Cerebellar cortex (tissue), 1 donor: ENCODE measurements around the gene PTGDR.

Experiments used
- DNase-seq: peaks from one replicate; pipeline ENCODE4 v3.0.0-alpha.2; 2015; ENCODE audit warnings: low spot score

PTGDR gene

DNA sequence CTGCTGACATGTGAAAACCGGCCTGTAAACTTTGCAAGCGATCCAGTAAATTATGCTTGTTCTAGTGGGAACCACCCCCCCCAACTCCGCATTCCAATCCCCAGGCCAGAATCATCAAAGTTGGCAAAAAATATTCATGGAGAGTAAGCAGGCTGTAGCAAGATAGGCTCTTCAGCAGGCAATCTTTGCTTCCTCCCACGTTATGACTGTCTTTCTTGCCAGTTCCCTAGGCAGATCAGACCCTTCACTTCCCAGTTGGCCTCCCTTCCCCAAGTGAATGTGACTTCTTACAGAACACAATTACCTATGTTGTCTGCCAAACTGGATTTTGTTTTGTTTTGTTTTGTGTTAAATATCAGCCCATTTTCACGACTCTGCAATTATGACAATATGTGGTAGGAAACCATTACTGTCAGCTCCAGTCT, 45.4 kb downstream of the PTGDR start:
- no peak for DNase-seq

DNA sequence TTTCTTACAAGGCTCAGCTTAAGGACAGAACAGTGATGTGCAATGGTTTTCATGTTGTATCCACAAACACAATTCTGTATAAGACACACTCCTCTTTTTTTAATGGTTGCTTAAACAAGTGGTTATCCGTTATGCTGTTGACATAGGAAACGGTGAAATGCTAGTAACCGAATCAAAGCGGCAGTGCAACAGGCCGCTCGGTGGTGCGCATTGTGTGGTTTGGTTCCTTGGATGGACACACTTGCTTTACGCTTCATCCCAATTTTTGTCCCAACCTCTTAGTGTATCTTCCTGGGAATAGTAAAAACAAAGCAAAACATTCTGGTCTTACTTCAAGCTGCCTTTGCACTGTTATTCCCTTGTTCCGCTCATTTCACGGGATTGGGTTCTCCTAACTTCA, 46.0 kb downstream of the PTGDR start:
- DNase-seq = no peak

DNA sequence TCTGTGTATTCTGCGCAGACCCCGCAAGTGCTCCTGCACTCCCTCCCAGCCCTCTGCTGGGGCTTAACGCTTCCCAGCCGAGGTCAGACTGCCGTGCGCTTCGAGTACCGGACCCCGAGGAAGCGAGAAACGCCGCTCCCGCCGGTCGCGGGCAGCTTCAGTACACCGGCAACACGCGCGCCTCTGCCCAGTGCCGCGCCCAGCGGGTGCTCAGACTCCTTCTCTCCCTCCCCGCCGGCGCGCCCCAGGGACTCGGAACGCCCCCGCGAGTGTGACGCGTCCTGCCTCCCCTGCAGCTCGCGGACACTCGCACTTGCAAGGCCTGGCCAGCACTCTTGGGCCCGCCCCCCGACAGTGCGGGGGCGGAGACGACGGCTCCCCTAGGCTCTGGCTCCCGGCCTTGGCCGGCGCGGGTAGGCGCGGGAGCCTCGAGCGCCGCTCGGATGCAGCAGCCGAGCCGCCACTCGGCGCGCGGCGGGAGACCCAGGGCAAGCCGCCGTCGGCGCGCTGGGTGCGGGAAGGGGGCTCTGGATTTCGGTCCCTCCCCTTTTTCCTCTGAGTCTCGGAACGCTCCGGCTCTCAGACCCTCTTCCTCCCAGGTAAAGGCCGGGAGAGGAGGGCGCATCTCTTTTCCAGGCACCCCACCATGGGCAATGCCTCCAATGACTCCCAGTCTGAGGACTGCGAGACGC, 46.6 kb downstream of the PTGDR start, which contains the start of gene PTGER2:
PTGER2 (plus strand) TSS at position 410 of the 692 bp plus-strand sequence; CDS start at position 647, 237 bp downstream.
- DNase-seq = peak; percentile 4

DNA sequence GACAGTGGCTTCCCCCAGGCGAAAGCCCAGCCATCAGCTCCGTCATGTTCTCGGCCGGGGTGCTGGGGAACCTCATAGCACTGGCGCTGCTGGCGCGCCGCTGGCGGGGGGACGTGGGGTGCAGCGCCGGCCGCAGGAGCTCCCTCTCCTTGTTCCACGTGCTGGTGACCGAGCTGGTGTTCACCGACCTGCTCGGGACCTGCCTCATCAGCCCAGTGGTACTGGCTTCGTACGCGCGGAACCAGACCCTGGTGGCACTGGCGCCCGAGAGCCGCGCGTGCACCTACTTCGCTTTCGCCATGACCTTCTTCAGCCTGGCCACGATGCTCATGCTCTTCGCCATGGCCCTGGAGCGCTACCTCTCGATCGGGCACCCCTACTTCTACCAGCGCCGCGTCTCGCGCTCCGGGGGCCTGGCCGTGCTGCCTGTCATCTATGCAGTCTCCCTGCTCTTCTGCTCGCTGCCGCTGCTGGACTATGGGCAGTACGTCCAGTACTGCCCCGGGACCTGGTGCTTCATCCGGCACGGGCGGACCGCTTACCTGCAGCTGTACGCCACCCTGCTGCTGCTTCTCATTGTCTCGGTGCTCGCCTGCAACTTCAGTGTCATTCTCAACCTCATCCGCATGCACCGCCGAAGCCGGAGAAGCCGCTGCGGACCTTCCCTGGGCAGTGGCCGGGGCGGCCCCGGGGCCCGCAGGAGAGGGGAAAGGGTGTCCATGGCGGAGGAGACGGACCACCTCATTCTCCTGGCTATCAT, 47.3 kb downstream of the PTGDR start:
- DNase-seq = no peak

DNA sequence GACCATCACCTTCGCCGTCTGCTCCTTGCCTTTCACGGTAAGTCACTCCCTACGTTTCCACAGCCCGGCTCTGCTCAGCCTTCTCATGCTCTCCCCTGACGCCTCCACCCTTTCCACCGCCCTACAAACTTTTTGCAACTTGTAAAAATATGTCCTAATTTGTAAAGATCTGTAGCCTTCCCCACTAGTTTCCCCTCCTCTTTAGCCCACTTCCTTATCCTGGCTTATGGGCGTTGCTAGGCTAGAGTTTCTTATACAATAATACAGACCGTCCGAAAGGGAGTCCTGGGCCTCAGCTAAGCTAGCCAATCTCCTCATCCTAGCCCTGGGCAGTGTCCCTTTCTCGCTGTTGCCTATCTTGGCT, 47.8 kb downstream of the PTGDR start:
- DNase-seq = no peak

DNA sequence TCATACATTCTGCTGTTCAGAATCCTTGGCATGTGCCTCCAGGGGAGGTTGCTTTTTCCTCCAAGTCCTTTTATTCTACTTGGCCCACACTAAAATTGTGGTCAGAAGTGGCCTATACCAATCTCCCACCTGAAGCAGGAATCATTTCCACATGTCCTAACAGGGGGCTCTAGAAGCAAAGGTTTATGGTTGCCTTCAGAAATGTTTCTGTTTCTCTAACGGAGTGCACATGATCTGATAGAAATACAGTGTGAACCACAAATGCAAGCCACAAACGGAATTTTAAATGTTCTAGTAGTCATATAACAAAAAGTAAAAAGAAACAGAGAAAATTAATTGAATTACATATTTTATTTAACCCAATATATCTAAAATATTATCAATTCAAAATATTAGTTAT, 50.6 kb downstream of the PTGDR start:
- DNase-seq = no peak

DNA sequence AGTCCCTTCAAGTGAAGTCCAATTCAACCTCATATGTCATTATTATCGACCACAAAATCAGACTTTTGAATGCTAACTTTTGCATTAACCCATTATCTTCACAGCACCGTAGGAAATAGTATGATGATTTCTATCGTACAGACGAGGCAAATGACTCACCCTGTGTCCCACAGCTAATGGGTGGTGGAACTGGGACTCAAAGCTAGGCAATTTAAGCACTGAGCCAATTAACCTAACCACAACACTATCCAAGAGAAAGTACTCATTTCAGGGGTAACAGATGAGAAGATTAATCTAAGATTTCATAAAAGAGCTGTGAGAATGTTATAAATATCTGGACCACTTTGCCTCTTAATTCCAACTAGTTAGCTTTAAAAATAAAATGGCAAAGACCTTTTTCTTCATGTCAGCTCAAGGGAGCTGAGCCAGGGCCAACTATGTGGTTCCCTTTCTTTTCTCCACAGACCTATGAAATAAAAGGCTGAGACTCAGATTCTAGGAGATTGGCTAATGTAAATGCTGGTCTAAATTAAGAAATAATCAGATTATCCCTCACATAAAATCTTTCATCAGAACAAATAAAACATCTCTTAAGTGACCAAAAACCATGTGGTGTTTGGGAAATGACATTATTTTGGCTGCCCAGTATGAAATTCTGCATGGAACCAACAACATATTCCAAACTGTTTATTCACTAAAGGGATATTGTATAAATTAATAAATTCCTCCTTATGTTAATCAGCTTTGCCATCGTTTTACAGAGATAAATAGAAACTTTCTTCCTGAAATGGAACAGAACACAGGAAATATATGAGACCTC, 51.5 kb downstream of the PTGDR start:
- DNase-seq = no peak

DNA sequence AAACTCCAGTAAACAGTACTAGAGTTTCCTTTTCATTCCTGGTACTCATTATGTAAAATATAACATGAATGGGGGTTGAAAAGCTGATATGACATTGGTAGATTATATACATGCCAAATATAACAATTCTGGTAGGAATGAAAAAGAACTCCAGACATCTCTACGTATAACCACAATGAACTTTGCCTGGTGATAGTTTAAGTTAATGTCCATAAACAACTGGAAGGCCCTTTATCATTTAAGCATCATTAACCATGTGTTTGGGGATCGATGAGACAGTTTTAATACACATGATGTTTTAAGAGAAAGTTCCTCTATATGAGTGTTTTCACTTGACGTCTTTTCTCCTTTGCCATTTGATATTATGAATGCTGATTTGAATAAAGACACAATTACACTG, 52.4 kb downstream of the PTGDR start:
- DNase-seq = no peak

DNA sequence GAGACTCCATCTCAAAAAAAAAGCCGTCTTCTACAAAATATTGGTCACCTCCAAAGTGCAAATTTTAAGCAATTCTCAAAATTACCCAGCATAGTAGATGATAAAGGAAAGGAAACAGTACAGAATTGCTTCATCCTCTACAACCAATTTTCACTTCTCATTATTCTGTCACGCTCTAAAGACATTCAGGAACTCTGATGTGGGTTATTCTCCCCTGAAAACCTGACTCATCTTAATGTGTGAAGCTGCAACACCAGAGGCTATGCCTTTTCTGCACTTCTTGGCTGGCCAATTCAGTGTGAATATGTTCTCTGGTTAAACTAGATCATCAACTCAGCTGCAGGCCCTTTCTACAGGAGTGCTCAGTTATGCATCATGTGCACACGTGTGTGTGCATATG, 57.6 kb downstream of the PTGDR start:
- DNase-seq = no peak

DNA sequence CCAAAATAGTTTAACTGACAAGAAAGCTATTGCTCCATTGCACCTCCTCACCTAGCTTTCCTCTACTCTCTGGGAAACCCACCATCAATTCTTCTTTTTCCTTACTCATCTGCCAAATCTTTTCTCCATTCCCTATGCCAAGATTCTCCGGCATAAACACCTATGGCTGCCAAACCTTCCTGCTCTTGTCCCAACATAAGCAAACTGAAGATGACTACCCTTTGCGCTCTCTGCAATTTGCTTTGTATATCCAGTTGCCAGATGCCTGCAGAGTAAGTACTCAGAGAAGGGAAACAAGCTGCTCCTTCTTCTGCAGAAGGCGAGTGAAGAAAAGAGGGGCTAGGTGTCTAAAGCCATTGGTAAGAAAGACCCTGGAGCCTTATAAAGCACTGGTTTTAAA, 58.1 kb downstream of the PTGDR start:
- no peak for DNase-seq
